Iris pigment epithelial cell (primary cell): ENCODE measurements around the gene ARHGEF25.
"Not testable (repeated sequence)": the region's sequence is repeated elsewhere in the genome, so short reads cannot be mapped to it uniquely, and the experiment has no call there.

Experiments
- DNase-seq: peaks from one replicate; pipeline ENCODE4 v3.0.0-alpha.2; 2011; ENCODE audit warnings: low read depth

The ARHGEF25 gene

GRCh38 chr12:57586128-57586527, 25.1 kb upstream of the ARHGEF25 start:
- no peak for DNase-seq

- no peak for DNase-seq
Observed at GRCh38 chr12:57586832-57587429, 24.3 kb upstream of the ARHGEF25 start.

- DNase-seq, result not testable (repeated sequence)
Observed at GRCh38 chr12:57588951-57589610, 22.2 kb upstream of the ARHGEF25 start.

GRCh38 chr12:57590479-57590863, 20.8 kb upstream of the ARHGEF25 start:
- DNase-seq, result no peak

GRCh38 chr12:57590864-57591781, 20.1 kb upstream of the ARHGEF25 start, which contains the start of gene PIP4K2C:
TSS of gene PIP4K2C (plus strand) at chr12:57591192. CDS start at chr12:57591290, 98 bp downstream.
- DNase-seq, result peak; percentile 44

GRCh38 chr12:57591782-57592325, 19.4 kb upstream of the ARHGEF25 start:
- no peak for DNase-seq

- DNase-seq, result no peak
Observed at GRCh38 chr12:57592551-57593165, 18.6 kb upstream of the ARHGEF25 start.

- no peak for DNase-seq
Observed at GRCh38 chr12:57593187-57593586, 18.0 kb upstream of the ARHGEF25 start.

GRCh38 chr12:57600395-57600794, 10.8 kb upstream of the ARHGEF25 start:
- DNase-seq, result no peak

GRCh38 chr12:57602544-57602943, 8.7 kb upstream of the ARHGEF25 start:
- no peak for DNase-seq

GRCh38 chr12:57603324-57603723, 7.9 kb upstream of the ARHGEF25 start:
- DNase-seq, result no peak

- peak; percentile 66 for DNase-seq
Observed at GRCh38 chr12:57603815-57604453, 7.3 kb upstream of the ARHGEF25 start.

GRCh38 chr12:57604454-57604991, 6.7 kb upstream of the ARHGEF25 start, which contains the start of gene DTX3:
TSS of gene DTX3 (plus strand) at chr12:57604824. CDS start at chr12:57606518, 1,694 bp downstream.
- DNase-seq, result no peak

- DNase-seq, result no peak
Observed at GRCh38 chr12:57604992-57605810, 6.0 kb upstream of the ARHGEF25 start.

- DNase-seq, result no peak
Observed at GRCh38 chr12:57605811-57606311, 5.4 kb upstream of the ARHGEF25 start.

GRCh38 chr12:57606399-57606798, 4.8 kb upstream of the ARHGEF25 start:
- no peak for DNase-seq

- DNase-seq, result no peak
Observed at GRCh38 chr12:57606821-57607220, 4.4 kb upstream of the ARHGEF25 start.

- no peak for DNase-seq
Observed at GRCh38 chr12:57607958-57608663, 3.1 kb upstream of the ARHGEF25 start.

GRCh38 chr12:57609101-57609780, 2.0 kb upstream of the ARHGEF25 start:
- no peak for DNase-seq
